ENCODE data around the gene UCK2.

Gene UCK2

DNA sequence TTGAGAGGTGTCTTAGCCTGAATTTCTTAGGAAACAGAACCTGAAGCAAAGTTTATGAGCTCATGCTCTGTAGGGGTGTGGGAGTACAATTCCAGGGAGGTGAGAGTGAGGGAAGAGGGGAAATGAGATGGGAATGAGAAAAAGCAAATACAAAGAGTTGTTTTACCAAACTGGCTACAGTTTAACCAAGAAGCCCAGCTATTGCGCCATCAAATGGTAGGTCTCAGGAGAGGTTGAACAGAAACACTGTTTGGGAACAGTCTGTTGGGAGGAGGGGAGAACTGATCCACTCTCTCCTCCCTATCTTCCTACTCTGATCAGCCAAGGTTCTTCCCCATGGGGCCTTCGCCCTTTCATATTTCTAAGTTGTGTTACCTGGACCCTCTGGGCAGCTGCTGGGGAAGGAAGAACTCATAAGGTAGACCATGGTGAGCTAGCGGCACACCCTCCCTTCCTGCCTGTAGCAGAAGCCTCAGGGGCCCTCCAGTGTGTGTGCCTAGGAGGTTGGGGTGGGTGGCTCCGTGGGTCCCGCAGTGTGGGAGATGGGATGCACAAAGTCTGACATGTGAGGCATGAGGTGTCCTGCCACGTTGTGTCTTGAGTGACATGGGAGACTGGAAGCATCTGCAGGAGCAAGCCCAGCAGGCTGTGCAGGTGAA is 120.5 kb downstream of the UCK2 start:
- DNase-seq, result no peak

DNA sequence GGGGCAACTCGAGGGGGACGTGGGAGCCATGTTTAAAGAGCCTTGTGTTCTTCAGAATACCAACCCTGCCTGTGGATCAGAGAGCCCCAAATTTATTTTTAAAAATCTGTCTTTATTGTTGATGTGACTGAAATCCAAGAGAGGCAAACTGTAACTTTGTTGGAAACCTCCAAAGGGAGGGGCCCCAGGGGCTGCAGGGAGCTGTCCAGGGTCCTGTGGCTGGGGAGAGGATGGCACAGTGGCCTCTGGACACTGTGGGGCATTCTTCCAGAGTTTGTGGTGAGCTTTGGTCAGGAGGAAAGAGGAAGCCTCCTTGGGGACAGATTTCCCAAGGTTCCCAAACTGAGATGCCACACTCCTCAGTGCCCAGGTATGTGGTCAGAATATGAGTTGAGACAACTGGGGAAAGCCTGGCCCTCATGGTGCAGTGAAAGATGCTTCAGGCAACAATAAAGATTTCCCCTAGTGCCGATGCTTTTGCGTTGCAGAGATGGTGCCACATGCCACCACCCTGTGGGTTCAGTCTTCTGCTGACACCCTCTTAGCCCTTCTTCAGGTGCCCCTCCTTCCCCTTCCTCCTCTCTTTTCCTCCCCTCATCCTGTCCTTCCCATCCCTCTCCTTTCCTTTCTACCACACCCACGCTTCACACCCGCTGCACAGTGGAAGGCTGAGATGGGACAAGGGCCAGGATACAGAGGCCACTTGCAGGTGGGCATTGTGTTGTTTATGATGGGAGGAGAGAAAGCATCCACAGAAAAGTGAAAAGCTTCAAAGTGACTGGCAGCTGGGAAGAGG is 122.1 kb downstream of the UCK2 start:
- no peak for DNase-seq

DNA sequence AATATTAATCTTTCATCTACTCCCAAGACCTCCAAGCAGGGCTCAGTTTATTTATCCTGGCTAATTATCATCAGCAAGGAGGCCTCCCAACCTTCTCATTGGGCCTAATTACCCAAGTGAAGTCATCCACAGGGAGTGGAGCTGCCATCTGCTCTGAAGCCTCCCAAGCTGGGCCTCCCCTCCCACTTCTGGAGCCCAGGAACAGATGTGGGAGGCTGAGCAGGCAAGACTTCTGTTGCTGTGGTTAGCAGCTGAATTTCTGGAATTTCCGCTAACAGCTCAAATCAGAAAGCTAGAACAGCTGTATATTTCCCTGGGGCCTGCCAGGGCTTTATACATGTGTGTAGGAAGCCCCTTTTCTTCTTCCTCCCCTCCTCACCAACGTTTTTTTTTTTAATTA is 127.5 kb downstream of the UCK2 start:
- DNase-seq, result no peak

DNA sequence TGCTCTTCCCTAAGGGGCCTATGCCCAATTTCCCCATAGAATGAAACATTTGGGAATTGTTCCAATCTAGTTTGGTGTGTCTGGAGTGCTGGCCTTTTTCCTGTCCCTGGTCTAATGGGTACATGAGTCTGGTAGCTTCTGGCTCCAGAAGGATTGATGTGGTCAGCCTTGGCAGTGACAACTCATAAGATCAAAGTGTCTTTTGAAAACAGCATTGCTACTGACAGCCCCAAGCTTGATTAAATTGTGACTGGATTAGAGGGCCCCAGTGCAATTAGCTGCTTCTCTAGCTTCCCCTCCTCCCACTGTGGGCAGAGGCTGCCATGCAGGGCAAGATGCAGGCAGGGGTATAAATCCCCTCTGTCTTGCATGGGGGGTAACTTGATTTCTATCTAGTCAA is 130.9 kb downstream of the UCK2 start:
- DNase-seq, result no peak

DNA sequence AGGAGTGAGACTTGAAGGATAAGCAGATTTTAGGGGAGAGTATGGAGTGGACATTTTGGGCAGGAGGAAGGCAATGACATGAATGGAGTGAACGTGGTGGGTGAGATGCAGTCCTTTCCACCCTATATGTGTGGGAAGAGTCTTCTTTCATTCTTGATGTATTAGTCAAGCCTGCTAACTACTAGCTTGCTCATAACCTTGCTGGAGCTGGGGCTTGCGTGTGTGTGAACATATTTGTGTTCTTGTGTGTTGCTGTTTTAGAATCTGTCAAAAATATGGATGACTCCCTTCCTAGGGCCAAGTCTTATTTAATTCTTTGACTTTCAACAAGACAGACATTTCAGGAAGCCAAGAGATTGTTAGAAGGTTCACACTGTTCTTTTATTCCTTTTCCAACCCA is 132.7 kb downstream of the UCK2 start:
- no peak for DNase-seq

DNA sequence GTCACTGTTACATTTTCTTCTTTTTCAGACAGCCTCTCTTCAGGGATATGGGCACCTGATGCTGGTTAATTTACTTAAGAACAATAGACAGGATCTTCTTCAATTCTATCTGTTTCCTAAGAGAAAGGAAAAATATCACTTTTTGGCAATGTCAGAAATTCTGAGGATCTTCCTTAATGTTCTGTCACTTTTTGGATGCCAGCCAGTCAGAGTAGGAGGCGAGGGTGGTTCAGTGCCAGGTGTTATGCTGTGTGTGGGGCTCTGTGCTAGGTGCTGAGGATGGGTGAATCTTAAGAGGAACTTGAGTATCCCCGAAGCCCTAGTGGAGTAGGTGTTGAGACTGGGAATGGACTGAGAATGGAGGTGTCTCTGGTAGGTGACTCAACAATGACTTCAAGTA is 133.5 kb downstream of the UCK2 start:
- DNase-seq, result no peak

All from NCI-H187 (cell line).